ENCODE measurements around the gene PROX1.

The PROX1 gene, protein sequence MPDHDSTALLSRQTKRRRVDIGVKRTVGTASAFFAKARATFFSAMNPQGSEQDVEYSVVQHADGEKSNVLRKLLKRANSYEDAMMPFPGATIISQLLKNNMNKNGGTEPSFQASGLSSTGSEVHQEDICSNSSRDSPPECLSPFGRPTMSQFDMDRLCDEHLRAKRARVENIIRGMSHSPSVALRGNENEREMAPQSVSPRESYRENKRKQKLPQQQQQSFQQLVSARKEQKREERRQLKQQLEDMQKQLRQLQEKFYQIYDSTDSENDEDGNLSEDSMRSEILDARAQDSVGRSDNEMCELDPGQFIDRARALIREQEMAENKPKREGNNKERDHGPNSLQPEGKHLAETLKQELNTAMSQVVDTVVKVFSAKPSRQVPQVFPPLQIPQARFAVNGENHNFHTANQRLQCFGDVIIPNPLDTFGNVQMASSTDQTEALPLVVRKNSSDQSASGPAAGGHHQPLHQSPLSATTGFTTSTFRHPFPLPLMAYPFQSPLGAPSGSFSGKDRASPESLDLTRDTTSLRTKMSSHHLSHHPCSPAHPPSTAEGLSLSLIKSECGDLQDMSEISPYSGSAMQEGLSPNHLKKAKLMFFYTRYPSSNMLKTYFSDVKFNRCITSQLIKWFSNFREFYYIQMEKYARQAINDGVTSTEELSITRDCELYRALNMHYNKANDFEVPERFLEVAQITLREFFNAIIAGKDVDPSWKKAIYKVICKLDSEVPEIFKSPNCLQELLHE

DNA sequence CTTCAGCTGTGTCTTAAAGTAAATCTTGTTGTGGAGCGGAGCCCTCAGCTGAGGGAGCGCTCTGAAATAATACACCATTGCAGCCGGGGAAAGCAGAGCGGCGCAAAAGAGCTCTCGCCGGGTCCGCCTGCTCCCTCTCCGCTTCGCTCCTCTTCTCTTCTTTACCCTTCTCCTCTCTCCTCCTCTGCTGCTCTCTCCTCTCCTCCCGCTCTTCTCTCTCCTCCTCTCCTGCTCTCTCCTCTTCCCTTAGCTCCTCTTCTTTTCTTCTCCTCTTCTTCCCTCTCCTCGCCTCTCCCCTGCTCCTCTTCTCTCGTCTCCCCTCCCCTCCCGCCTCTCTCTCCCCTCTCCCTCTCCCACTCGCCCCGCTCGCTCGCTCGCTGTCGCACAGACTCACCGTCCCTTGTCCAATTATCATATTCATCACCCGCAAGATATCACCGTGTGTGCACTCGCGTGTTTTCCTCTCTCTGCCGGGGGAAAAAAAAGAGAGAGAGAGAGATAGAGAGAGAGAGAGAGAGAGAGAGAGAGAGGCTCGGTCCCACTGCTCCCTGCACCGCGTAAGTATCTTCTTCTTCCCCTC lies at the start of gene PROX1:
Gene PROX1 (plus strand): TSS at position 47 of the 580 bp plus-strand sequence. CDS start 8,563 bp downstream, outside the sequence.
- DNase-seq (ENCODE audit: low read depth) = peak; percentile 72

DNA sequence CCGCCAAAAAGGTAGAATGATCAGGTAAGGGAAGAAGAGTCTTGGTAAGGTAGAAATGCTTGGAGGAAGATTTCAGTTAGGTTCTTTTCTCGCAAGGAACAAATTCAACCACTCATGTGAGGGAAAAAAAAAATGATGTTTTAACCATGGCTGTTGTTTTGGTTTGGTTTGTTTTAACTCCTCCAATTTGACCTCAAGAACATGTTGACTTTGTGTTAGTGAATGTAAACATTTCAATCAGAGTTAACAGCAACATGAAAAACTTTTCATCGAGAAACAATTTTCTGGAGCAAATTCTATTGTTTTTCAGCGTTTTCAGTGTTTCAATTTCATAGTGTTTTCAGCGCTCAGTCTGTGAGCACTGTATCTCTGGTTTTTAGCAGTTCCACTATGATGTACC lies 49.0 kb upstream of the PROX1 start:
- DNase-seq (ENCODE audit: low read depth) = no peak

- DNase-seq (ENCODE audit: low read depth) = no peak
Measured at GRCh38 chr1:213939888-213940287, 47.9 kb upstream of the PROX1 start.

DNA sequence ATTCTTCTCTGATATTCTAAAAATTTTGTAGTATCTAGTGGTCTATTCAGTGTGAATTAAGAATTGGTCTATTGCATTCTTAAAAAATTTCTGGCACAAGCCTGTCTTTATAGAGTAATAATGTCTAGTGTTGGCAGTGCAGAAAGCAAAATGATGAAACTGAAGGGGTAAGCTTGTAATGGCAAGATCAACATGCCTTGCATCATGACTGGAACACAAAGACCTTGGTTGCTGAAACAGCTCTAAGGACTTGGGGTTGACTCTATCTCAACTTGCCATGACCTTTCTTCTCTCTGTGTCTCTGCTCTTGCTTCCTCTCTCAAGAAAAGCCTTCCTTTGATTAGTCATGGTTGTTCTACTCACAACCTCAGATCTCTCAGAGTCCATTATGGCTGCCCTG lies 46.8 kb upstream of the PROX1 start:
- no peak for DNase-seq (ENCODE audit: low read depth)

DNA sequence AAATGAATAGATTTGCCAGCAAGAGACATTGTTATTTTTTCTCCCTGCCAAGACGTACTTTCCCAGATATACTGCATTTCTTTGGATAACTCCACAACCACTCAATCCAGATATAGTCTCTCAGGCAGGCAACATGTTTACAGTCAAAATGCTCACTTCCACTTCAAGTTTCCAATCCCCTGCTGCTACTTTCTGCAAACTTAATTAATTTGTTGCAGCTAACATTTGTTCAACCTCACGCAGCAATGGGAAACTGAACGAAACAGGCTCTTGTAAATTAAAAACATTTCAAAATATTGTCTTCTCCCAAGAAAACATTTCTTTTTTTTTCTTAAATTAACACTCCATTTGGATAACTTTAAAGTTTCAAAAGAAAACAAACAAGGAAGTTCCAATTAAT lies 45.7 kb upstream of the PROX1 start:
- no peak for DNase-seq (ENCODE audit: low read depth)

GRCh38 chr1:213947200-213947801 lies 40.5 kb upstream of the PROX1 start:
- no peak for DNase-seq (ENCODE audit: low read depth)

GRCh38 chr1:213951876-213952275 lies 35.9 kb upstream of the PROX1 start:
- DNase-seq (ENCODE audit: low read depth) = no peak

GRCh38 chr1:213953806-213954205 lies 34.0 kb upstream of the PROX1 start:
- DNase-seq (ENCODE audit: low read depth) = no peak

GRCh38 chr1:213956295-213956770 lies 31.4 kb upstream of the PROX1 start:
- no peak for DNase-seq (ENCODE audit: low read depth)

DNA sequence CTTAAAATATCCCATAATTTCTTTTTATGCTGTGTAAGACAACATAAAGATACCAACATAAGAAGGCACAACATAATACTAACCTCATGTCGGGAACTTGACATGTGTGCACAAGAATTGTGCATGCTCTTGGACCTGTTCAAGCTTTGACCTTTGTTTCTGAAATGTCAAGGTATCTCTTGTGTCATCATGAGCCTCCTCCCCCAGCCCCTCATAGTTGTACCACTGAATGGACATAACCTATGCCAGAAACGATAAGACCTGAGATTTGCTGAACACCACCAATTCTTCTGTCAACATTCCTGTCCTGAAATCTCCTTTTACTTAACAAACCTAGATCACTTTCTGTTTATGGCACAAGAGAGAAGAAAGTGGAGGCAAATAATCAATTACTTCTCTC lies 29.4 kb upstream of the PROX1 start:
- DNase-seq (ENCODE audit: low read depth) = no peak

DNA sequence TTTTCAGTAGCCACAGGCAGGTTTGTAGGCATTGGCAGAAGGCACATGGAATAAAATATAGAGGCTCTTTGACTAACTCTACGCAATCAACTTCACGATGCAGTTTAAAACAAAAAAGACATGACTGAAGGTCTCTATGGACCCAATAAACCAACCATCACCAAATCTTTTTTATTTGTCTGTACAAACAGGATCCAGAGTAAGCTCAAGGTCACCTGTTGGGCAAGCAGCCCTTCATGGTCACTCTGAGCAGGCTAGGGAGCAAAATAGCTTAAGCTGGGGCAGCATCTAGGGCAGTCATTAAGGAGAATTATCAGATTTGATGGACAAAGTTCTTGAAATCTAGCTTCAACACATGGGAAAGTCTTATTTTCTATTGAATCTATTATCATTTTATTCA lies 26.8 kb upstream of the PROX1 start:
- DNase-seq (ENCODE audit: low read depth) = no peak

GRCh38 chr1:213962508-213962907 lies 25.3 kb upstream of the PROX1 start:
- DNase-seq (ENCODE audit: low read depth) = no peak

GRCh38 chr1:213966122-213966521 lies 21.7 kb upstream of the PROX1 start:
- DNase-seq (ENCODE audit: low read depth) = no peak

GRCh38 chr1:213968146-213968825 lies 19.5 kb upstream of the PROX1 start:
- no peak for DNase-seq (ENCODE audit: low read depth)

GRCh38 chr1:213969958-213970555 lies 17.7 kb upstream of the PROX1 start:
- DNase-seq (ENCODE audit: low read depth) = no peak

DNA sequence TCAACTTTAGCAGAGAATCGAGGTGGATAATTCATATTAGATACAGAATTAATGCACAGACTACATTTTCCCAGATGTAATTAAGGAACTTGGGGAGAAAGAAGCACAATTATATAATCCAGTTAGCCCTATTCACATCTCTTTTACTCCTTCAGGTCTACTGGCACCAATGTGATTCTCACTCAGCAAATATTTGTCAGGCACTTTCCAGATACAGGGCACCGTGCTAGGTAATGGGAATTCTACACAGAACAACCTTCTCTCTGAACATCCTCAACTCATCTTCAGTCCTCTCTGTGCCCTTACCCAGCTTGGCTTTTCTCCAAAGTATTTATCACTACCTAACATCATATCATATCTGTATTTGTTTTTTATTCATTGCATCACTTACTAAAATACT lies 15.6 kb upstream of the PROX1 start:
- no peak for DNase-seq (ENCODE audit: low read depth)

DNA sequence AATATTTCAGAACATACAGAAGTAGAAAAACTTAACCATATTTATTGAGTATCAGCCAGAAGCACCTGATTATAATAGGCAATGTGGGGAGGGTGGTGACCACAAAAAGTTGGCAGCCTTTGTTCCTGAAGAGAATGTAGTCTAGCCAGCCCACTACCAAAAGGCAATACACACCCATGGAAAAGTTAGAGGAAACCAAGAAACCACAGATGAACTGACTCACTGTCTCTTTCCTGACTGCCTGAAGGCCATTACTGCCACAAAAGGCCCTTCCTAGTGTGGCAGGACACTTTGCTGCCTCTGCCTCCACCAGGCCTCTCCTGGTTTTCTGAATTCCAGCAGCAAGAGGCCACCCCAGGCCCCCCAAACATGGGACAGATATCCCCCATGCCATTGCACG lies 14.6 kb upstream of the PROX1 start:
- no peak for DNase-seq (ENCODE audit: low read depth)

DNA sequence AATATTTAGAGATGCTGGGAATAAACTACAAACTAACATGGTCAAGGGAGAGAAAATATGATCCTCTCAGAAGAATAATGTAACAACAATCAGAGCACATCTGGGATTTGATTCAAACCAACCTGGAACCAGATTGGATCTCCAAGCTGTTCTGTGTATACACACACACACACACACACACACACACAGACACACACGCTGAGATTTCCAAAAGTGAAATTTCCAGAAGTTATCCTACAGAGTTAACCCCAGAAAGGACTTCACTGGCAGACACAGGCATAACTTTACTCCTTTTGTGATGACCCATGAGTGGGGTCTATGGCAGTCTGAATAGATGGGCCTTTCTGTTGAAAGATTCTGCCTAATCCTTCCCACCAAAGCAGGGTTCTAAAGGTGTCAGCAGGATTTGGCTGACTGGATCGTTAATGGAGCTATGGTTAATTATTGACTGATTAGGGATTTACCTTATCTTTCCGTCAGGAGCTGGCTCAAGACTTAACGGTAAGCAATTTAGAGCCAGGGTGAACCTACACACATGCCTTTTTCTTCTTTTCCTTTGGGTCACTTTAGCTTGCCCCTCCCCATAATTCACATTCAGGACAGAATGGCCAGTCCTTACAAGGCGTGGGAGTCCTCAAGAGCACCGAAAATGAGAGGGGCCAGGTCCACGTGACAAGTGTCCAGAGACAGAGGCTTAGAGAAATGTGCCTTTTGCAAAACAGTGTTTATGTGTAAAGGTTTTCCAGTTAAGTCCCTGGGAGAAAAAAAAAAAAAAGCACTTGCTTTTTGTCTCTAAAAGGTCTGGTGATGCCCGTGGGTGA lies 10.9 kb upstream of the PROX1 start:
- no peak for DNase-seq (ENCODE audit: low read depth)

- no peak for DNase-seq (ENCODE audit: low read depth)
Measured at GRCh38 chr1:213977486-213977842, 10.3 kb upstream of the PROX1 start.

DNA sequence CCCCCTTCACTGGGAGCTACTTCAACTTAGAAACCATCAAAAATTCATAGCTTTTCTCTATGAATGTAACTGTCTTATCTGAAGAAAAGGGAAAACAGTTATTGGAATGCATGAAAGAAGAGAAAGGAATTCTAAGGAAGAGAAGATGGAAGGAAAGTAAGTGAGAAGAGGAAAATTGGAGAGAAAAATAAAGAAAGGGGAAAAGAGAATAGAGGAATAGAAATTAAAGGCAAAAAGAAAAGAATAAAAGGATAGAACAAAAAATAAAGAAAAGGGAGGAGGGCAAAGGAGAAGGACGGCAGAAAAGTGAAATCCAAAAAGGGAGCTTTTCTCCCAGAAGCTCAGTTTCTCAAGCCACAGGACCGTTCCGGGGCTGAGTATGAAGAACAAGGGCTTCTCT lies 9.9 kb upstream of the PROX1 start:
- no peak for DNase-seq (ENCODE audit: low read depth)

Data from fibroblast of gingiva (primary cell).